ENCODE data around the gene KRAS.

The KRAS gene

GRCh38 chr12:25254271-25254880 is 3.6 kb upstream of the KRAS start:
- no peak for DNase-seq

- no peak for DNase-seq
Observed at GRCh38 chr12:25253371-25254068, 2.8 kb upstream of the KRAS start.

- no peak for DNase-seq
Observed at GRCh38 chr12:25252946-25253345, 2.2 kb upstream of the KRAS start.

- no peak for DNase-seq
Observed at GRCh38 chr12:25251769-25252168, 1.0 kb upstream of the KRAS start.

GRCh38 chr12:25249931-25250738 is 594 bp downstream of the KRAS start:
- DNase-seq, result peak; percentile 20

DNA sequence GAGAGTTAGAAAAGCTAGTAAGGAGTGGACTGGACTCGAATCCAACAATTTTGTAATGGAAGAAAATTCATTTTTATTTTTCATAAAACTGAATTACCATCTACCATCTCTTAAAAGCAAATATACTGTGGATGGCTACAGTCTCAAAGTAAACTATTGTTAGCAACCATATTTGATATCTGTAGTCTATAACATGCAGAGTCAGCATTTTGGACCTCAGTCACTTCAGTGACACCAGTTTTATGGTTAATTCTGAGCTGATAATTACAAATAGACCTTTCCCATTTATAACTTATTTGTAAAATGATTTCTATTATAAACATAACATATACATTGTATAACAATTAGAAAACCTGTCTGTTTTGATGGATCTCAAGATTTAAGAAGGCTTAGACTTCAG is 2.0 kb downstream of the KRAS start:
- DNase-seq, result no peak

GRCh38 chr12:25248137-25248536 is 2.6 kb downstream of the KRAS start:
- no peak for DNase-seq

DNA sequence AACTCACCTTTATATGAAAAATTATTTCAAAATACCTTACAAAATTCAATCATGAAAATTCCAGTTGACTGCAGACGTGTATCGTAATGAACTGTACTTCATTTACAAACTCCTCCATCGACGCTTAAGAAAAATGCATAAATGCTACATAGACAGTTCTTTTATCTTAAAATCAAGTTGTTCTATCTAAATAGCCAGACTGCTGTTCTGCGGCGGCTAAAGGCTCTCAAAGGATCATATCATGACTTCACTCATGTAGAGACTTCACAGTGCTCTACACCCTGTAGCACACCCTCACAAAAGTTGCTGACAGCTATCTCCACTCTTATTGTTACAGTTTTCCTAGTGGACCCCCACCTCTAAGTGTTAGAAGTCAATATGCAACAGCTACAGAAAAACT is 5.2 kb downstream of the KRAS start:
- DNase-seq, result no peak

DNA sequence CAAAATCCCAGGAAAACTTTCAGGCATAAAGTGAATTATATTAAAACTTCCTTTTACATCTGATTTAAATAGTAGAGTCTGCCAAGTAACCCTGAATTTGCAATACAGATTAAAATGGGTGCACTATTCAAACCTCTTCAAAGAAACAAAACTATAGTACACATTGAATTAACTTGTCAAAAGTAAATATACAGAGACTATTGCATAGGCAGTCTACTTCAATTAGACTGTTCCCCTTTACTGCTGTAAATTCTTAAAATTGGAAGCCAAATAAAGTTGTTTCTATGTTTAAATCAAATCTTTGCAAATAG is 7.1 kb downstream of the KRAS start:
- no peak for DNase-seq

- DNase-seq, result no peak
Observed at GRCh38 chr12:25242981-25243679, 7.6 kb downstream of the KRAS start.

DNA sequence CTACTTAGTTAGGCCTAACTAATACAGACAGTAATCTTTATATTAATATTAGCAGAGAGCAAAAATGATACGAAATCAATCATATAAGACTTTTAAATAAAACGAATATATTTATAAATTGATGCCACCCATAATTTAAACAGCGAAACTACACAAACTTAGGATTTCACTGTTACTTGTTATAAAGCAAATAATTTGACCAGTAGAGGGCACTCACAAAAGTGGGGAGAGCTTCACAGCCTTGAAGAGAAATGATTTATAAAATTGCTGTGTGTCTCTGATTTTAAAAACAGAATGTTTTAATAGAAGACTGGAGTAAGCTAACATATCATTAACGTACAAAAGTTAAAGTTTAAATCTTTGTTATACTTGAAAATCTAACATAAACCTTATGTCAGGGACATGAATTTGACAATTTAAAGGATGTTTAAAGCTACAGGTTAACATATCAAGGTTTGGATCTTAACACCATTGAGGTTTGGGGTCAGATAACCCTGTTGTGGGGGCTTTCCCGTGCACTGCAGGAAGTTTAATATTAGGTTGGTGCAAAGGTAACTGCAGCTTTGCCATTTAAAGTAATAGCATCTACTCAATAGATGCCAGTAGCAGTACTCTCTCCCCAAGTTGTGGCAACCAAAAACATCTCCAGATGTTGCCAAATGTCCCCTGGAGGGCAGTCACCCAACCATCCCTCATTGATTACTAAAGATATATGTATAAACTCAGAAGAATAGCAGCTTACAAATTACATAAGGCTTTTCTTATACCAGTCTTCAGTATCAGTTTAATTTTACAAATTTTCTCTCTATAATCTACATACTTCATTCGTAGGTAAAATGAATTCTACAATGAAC is 9.3 kb downstream of the KRAS start:
- DNase-seq, result no peak

- DNase-seq, result no peak
Observed at GRCh38 chr12:25236626-25237025, 14.1 kb downstream of the KRAS start.

GRCh38 chr12:25236190-25236589 is 14.5 kb downstream of the KRAS start:
- no peak for DNase-seq

GRCh38 chr12:25213338-25213737 is 37.4 kb downstream of the KRAS start:
- DNase-seq, result no peak

GRCh38 chr12:25208554-25208953 is 42.2 kb downstream of the KRAS start:
- DNase-seq, result no peak

DNA sequence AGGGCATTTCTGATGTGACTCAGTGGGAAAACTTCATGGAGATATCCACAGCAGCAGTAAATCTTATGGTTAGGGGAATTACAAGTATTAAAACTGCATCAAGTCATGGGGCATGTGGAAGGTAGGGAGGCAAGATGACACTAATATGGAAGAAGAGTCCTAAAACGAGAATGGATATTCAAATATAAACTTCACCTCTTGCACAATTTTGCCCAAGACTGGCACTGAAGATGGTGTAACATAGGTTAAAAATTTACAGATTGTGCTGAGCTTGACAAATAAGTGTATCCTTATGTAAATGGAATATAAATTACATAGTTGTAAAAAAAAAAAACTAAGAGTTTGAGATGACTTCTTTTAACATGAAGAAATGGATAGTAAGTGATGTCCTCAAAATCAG is 42.9 kb downstream of the KRAS start:
- no peak for DNase-seq

DNA sequence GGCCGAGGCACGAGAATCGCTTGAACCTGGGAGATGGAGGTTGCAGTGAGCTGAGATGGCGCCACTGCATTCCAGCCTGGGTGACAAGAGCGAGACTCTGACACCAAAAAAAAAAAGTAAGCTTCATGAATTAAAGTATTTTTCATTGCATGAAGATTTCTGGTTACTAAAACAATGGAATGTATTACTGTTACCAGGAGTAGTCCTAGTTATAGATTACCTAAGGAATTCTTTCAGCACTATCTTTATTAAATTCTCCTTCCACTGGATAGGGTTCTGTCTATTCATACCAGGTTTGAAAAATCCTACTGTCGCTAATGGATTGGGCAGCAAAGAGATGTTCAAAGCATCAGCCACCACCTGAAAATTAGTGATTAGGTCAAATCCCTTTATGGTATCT is 43.3 kb downstream of the KRAS start:
- no peak for DNase-seq

GRCh38 chr12:25202137-25202536 is 48.6 kb downstream of the KRAS start:
- no peak for DNase-seq

DNA sequence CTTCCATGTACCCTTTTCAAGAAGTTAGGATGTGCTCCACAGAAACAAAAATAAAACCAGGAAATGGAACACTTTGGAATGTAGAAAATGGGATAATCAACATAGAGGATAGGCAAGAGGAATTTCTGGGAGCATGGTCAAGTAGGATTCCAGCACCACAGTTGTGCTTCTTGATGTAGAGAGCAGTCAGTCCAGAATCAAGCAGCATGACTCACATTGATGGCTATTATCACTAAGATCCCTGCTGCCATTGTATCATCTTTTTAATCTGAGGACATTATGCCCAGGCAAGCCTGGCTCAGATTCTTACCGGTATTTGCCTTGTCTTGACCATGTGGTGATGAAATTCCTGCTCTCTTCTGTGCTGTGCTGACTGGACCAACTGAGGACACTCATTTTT is 50.0 kb downstream of the KRAS start:
- DNase-seq, result no peak

- DNase-seq, result no peak
Observed at GRCh38 chr12:25197608-25198007, 53.1 kb downstream of the KRAS start.

DNA sequence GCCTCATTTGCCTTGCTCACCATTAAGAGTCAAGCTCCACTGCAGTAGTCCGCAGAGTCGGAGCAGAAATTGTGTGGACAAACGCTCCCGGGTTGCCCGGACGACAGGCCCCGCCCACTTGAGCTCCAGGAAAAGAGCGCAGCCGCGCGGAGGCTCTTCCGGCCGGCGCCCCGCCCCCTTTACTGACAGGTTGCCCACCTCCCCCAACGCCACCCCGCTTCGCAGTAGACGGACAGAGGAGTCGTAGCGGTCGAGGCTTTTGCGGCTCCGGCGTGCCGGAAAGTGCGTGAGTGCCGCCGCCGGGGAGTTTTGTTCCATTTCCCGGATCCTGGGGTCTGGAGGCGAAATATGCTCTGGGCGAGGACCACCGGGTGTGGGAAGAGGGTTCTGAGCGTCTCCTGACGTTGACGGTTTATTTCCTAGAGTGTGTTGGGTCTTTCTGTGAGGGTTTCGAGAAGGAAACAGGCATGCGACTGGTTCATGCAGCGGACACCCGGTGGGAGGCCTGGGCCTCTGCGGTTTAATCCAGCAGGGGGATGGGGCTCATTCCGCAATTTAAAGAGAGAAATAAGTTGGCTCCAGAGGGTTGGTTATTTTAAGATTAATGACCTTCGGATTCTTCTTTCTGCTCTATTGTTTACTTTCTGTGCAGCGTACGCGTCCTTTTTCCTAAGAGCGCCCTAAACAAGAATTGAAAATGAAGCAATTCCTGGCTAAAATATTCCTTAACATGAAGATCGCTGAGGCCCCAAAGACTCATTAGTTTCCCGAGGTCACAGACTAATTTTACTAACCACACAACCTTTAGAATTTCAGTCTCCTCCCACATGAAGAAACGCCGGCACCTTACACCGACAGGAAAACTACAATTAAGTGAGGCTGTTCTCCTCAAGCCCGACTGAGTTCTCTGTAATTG is 55.4 kb downstream of the KRAS start, which contains the start of the genes DNAI7 and ETFRF1:
Gene DNAI7, minus strand, starts transcription at position 105 of the 916 bp plus-strand sequence. Its CDS starts 82 bp downstream, at position 23.
Gene ETFRF1, plus strand, starts transcription at position 182 of the 916 bp plus-strand sequence. CDS start 8,720 bp downstream, outside the sequence.
- DNase-seq, result peak; percentile 90

Data from activated T-cell treated with anti-CD3 and anti-CD28 coated beads for 4 hours (primary cell).